ENCODE measurements around the gene UBA1.

Gene UBA1

GRCh38 chrX:47231167-47231566, 37.5 kb downstream of the UBA1 start:
- CTCF ChIA-PET: no interaction called here
- no peak for DNase-seq (ENCODE audit: extremely low spot score)
- TF ChIP-seq CTCF (IDR thresholded peaks at IDR 0.05; ENCODE audit: control extremely low read depth, extremely low read depth, low read depth, missing control alignments): no peak
- POLR2A ChIA-PET: no interaction called here

GRCh38 chrX:47232197-47232802, 38.7 kb downstream of the UBA1 start:
- no peak for TF ChIP-seq CTCF (IDR thresholded peaks at IDR 0.05; ENCODE audit: control extremely low read depth, extremely low read depth, low read depth, missing control alignments)
- POLR2A ChIA-PET: interaction anchor here (1.8 kb wide), 1 partner anchor 14 kb away, joined by 20 read pairs; the partner anchor contains the start of gene CDK16
- CTCF ChIA-PET: interaction anchor here (1.5 kb wide), 1 partner anchor 291 kb away, joined by 5 read pairs; no protein-coding TSS in a partner anchor
- DNase-seq (ENCODE audit: extremely low spot score): no peak

- DNase-seq (ENCODE audit: extremely low spot score): peak; percentile 51
- ChIA-PET CTCF (interaction anchor here (1.5 kb wide), 1 partner anchor 290 kb away, joined by 5 read pairs; no protein-coding TSS in a partner anchor), POLR2A (interaction anchor here (0.6 to 1.8 kb wide), 6 partner anchors 14 to 756 kb away, joined by 3 to 20 read pairs (median 4); partner anchors contain the start of gene CDK16)
- TF ChIP-seq CTCF (IDR thresholded peaks at IDR 0.05; ENCODE audit: control extremely low read depth, extremely low read depth, low read depth, missing control alignments): no peak
Observed at GRCh38 chrX:47232803-47233332, 39.2 kb downstream of the UBA1 start, which contains the start of gene USP11. Gene USP11 (plus strand): TSS chrX:47233009. CDS start chrX:47233044, 35 bp downstream.

GRCh38 chrX:47233333-47234113, 39.9 kb downstream of the UBA1 start:
- peak; percentile 84 for DNase-seq (ENCODE audit: extremely low spot score)
- no peak for TF ChIP-seq CTCF (IDR thresholded peaks at IDR 0.05; ENCODE audit: control extremely low read depth, extremely low read depth, low read depth, missing control alignments)
- CTCF ChIA-PET: interaction anchor here (1.5 kb wide), 1 partner anchor 290 kb away, joined by 5 read pairs; no protein-coding TSS in a partner anchor

GRCh38 chrX:47234583-47234982, 41.0 kb downstream of the UBA1 start:
- POLR2A ChIA-PET: no interaction called here
- no peak for DNase-seq (ENCODE audit: extremely low spot score)
- no peak for TF ChIP-seq CTCF (IDR thresholded peaks at IDR 0.05; ENCODE audit: control extremely low read depth, extremely low read depth, low read depth, missing control alignments)
- CTCF ChIA-PET: no interaction called here

More at GRCh38 chrX:47233333-47234113, 39.9 kb downstream of the UBA1 start:
- POLR2A ChIA-PET: interaction anchor here (0.6 to 1.8 kb wide), 6 partner anchors 15 to 756 kb away, joined by 3 to 20 read pairs (median 4); partner anchors contain the start of gene CDK16

- CTCF ChIA-PET: no interaction called here
- no peak for DNase-seq (ENCODE audit: extremely low spot score)
- no peak for TF ChIP-seq CTCF (IDR thresholded peaks at IDR 0.05; ENCODE audit: control extremely low read depth, extremely low read depth, low read depth, missing control alignments)
- POLR2A ChIA-PET: no interaction called here
Observed at GRCh38 chrX:47235691-47236103, 42.1 kb downstream of the UBA1 start.

Data from GM10248 (cell line).